HAP-1 (cell line): ENCODE measurements around the gene SLC38A6.

Experiments used
- DNase-seq, 2 experiments: peaks; one replicate each; pipeline ENCODE4 v3.0.0-alpha.2; 2016 to 2020; ENCODE audit warnings: low spot score in 2 of 2
- H3K27me3 ChIP-seq: fragments of 250-450 bp; sonication (Bioruptor Pico); 2 replicates; pipeline ENCODE4 v1.5.1; 2020; ENCODE audit warnings: low read depth, mild to moderate bottlenecking, moderate library complexity
- H3K36me3 ChIP-seq: fragments of 250-450 bp; sonication (Bioruptor Pico); replicated peaks from 2 replicates; pipeline ENCODE4 v1.5.1; 2020; ENCODE audit warnings: mild to moderate bottlenecking
- H3K4me1 ChIP-seq: fragments of 250-450 bp; sonication (Bioruptor Pico); 2 replicates; pipeline ENCODE4 v1.5.1; 2020; ENCODE audit warnings: mild to moderate bottlenecking
- H3K4me3 ChIP-seq: fragments of 250-450 bp; sonication (Bioruptor Pico); 2 replicates; pipeline ENCODE4 v1.5.1; 2020; ENCODE audit warnings: mild to moderate bottlenecking, moderate library complexity
- H3K9me3 ChIP-seq: fragments of 250-450 bp; sonication (Bioruptor Pico); 2 replicates; pipeline ENCODE4 v1.5.1; 2020; ENCODE audit warnings: mild to moderate bottlenecking, moderate library complexity
- in situ Hi-C: fragments of 300-500 bp; cut with MboI; formaldehyde crosslinking; loops from 3 replicates; pipeline ENCODE4 v1.14.3; 2020; ENCODE audit warnings: low sequenced_read_pairs, inconsistent platforms, mixed read lengths

Gene SLC38A6

DNA sequence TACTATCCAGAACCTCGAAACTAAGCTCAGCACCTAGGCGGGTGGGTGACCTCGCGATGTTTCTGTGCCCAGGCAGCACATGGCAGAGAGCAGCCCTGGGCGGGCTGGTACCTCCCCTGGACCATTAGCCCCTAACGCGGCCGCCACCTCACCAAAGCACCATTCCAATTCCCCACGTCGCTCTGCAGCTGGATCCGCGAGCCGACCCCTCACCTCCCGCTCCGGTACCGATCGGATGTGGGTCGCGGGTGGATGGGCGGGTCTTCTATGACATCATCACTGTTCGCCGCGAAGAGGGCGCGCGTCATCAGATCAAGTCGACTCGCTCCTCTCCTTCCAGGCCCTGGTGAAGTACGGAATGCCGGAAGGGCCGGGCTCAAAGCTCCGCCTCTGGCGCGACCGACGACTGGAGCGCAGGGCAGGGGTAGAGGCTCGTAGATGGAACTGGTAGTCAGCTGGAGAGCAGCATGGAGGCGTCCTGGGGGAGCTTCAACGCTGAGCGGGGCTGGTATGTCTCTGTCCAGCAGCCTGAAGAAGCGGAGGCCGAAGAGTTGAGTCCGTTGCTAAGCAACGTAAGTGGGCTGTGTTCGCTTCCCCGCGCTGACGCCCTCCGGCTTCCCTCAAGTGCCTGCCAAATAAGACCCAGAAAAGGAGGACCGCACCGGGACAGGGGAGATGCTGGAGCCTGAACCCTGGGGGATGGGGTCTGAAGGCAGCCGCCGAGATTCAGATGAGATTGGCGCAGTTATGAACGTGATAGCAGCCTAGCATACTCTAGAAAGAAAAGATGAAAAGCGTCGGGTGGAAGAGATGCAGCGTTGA, at the start of gene SLC38A6, which contains the start of gene TRMT5:
Gene SLC38A6 (plus strand): TSS at position 435 of the 822 bp plus-strand sequence. CDS start 33 bp downstream, at position 468.
Gene TRMT5 (minus strand): TSS at position 269 of the 822 bp plus-strand sequence. CDS start 106 bp downstream, at position 163.
- peak; percentile 88 to 94 for DNase-seq
- Histone ChIP-seq H3K4me3 (peak within 1 kb of the TSS; percentile 74), H3K27me3 (no peaks in the 10 kb centered on the region), H3K36me3 (peaks cover 18% of the 10 kb centered on the region), H3K9me3 (no peaks in the 10 kb centered on the region), H3K4me1 (peaks cover 24% of the 10 kb centered on the region)
- in situ Hi-C loops, result loop anchor here (25.0 kb wide), 1 partner anchor 344 kb away; the partner anchor contains the start of gene SIX1

- in situ Hi-C loops, result no loop called here
Observed at GRCh38 chr14:60933920-60934655, 47.0 kb upstream of the SLC38A6 start.

GRCh38 chr14:60935319-60935718, 45.7 kb upstream of the SLC38A6 start:
- in situ Hi-C loops, result no loop called here
- peaks cover 7% of the 10 kb centered on the region; the same call in 1 of the 2 replicates for H3K4me1 ChIP-seq
- H3K9me3 ChIP-seq, result no peaks in the 10 kb centered on the region
- H3K36me3 ChIP-seq, result no peaks in the 10 kb centered on the region
- no peak for DNase-seq
- no peak overlapping the region for H3K4me3 ChIP-seq
- H3K27me3 ChIP-seq, result no peaks in the 10 kb centered on the region

More at GRCh38 chr14:60933920-60934655, 47.0 kb upstream of the SLC38A6 start:
- H3K4me1 ChIP-seq, result peaks cover 7% of the 10 kb centered on the region; the same call in 1 of the 2 replicates
- peak in 1 of 2 experiments; percentile 26 for DNase-seq
- H3K4me3 ChIP-seq, result no peak overlapping the region
- no peaks in the 10 kb centered on the region for H3K27me3 ChIP-seq
- no peaks in the 10 kb centered on the region for H3K9me3 ChIP-seq
- no peaks in the 10 kb centered on the region for H3K36me3 ChIP-seq

- in situ Hi-C loops, result no loop called here
- DNase-seq, result no peak
- Histone ChIP-seq H3K4me3 (no peak overlapping the region), H3K4me1 (peaks cover 15% of the 10 kb centered on the region), H3K9me3 (no peaks in the 10 kb centered on the region), H3K36me3 (no peaks in the 10 kb centered on the region), H3K27me3 (no peaks in the 10 kb centered on the region)
Observed at GRCh38 chr14:60943637-60944032, 37.4 kb upstream of the SLC38A6 start.

DNA sequence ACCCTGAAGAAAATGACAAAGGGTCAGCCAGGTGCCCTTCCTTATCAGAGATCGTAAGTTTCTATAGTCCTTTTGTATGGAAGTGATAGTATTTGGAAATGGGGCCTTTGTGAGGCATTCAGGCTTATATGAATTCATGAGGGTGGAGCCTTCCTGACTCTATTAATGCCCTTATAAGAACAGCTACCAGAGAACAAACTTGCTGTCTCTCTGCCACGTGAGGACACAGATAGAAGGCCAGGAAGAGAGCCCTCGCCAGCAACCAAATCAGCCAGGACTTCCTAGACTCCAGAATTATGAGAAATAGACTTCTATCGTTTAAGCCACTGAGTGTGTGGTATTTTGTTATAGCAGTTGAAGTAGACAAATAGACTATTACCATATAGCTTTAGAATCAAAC, 36.8 kb upstream of the SLC38A6 start:
- DNase-seq, result peak in 1 of 2 experiments; percentile 42
- peaks cover 15% of the 10 kb centered on the region for H3K4me1 ChIP-seq
- no peaks in the 10 kb centered on the region for H3K36me3 ChIP-seq
- in situ Hi-C loops, result no loop called here
- H3K4me3 ChIP-seq, result no peak overlapping the region
- no peaks in the 10 kb centered on the region for H3K27me3 ChIP-seq
- no peaks in the 10 kb centered on the region for H3K9me3 ChIP-seq

DNA sequence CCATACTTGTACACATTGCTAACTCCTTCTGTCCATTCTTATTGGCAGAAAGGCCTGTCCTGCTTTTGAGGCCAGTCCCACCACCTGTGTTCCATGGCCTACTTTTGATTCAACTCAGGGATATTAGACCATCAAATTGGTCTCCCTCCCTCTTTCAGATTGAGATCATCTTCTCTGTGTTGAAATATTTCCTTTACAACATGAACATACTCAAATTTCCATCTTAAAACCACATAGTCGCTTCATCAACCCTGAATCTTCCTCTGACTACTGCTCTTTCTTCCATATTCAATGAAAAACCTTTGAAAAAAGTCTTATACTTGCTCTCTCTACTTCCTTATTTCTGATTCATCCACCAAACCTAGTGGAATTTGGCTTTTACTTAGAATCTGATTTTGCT, 35.1 kb upstream of the SLC38A6 start:
- no peak for DNase-seq
- no peak overlapping the region for H3K4me3 ChIP-seq

GRCh38 chr14:60946773-60947172, 34.3 kb upstream of the SLC38A6 start:
- in situ Hi-C loops, result no loop called here

More for the DNA sequence above, 35.1 kb upstream of the SLC38A6 start:
- Histone ChIP-seq H3K27me3 (no peaks in the 10 kb centered on the region), H3K36me3 (no peaks in the 10 kb centered on the region), H3K9me3 (no peaks in the 10 kb centered on the region), H3K4me1 (peaks cover 15% of the 10 kb centered on the region)
- in situ Hi-C loops, result no loop called here

DNA sequence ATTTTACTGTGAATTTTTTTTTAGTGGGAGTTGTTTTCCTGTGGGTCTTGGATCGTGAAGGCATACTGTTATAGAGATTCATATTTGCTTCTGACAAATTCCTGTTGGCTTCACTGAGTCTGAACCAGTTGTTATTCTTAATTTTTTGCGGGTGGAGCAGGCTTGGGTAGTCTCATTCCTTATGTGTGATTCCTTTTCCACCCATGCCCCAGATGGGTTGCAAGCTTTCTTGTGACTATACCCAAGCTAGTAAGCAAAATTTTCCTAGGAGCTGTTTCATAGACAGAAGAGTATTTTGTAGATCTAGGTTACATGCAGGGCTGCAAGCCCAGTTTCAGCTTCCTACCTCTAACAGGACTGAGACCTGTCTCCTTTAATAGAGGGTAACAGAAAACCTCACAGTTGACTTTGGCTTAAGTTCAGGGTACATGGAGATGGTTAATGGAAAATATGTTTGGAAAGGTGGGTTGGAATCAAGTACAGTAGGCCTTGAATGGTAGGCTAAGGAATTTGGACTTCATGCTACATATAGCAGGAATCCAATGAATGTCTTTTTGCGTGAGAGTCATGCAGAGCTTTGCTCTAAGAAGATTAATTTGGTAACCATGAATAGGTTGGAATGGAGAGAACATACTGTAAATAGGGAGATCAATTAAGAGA, 29.1 kb upstream of the SLC38A6 start:
- in situ Hi-C loops, result no loop called here

More at GRCh38 chr14:60946773-60947172, 34.3 kb upstream of the SLC38A6 start:
- Histone ChIP-seq H3K4me1 (peaks cover 15% of the 10 kb centered on the region), H3K9me3 (no peaks in the 10 kb centered on the region), H3K27me3 (no peaks in the 10 kb centered on the region), H3K36me3 (no peaks in the 10 kb centered on the region), H3K4me3 (no peak overlapping the region)
- DNase-seq, result no peak

DNA sequence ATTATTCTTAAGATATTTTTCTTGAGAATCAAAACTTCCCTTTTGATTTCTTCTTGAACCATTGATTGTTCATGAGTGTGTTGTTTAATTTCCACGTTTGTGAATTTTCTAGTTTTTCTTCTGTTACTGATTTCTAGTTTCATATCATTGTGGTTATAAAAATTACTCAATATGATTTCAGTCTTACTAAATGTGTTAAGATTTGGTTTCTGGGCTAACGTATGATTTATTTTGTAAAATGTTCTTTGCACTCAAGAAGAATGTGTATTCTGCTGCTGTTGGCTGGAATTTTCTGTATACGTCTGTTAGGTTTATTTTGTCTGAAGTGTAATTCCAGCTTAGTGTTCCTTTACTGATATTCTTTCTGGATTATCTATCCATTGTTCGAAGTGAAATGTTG, 24.8 kb upstream of the SLC38A6 start:
- H3K4me1 ChIP-seq, result no peaks in the 10 kb centered on the region; the same call in 1 of the 2 replicates
- H3K9me3 ChIP-seq, result peaks cover 3% of the 10 kb centered on the region
- H3K27me3 ChIP-seq, result no peaks in the 10 kb centered on the region
- no peak for DNase-seq
- in situ Hi-C loops, result no loop called here
- H3K4me3 ChIP-seq, result no peak overlapping the region
- no peaks in the 10 kb centered on the region for H3K36me3 ChIP-seq

More for the DNA sequence above, 29.1 kb upstream of the SLC38A6 start:
- H3K36me3 ChIP-seq, result no peaks in the 10 kb centered on the region
- H3K9me3 ChIP-seq, result no peaks in the 10 kb centered on the region; the same call in 1 of the 2 replicates
- H3K4me3 ChIP-seq, result no peak overlapping the region
- no peaks in the 10 kb centered on the region for H3K27me3 ChIP-seq
- DNase-seq, result no peak
- H3K4me1 ChIP-seq, result no peaks in the 10 kb centered on the region; the same call in 1 of the 2 replicates

DNA sequence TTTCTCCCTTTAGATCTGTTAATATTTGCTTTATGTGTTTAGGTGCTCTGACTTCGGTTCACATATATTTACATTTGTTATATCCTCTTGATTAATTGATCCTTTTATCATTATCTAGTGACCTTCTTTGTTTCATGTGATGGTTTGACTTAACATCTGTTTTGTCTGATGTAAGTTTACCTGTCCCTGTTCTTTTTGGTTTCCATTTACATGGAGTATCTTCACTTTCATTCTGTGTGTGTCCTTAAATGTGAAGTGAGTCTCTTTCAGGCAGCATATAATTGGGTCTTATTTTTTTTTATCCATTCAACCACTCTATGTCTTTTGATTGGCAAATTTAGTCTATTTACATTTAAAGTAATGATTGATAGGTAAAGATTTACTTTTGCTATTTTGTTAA, 24.4 kb upstream of the SLC38A6 start:
- peaks cover 3% of the 10 kb centered on the region for H3K9me3 ChIP-seq
- in situ Hi-C loops, result no loop called here
- no peak for DNase-seq

DNA sequence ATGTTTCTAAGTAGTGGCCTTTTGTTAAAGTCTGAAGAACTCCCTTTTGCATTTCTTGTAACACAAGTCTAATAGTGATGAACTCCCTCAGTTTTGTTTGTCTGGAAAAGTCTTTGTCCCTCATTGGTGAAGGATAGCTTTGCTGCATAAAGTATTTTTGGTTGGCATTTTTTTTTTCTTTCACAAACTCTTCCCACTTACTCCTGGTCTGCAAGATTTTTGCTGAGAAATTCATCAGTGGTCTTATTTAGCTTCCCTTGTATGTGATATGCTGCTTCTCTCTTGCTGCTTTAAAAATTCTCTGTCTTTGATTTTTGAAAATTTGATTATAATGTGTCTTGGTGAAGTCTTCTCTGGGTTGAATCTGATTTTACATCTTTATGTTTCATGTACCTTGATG, 22.9 kb upstream of the SLC38A6 start:
- no peak for DNase-seq
- Histone ChIP-seq H3K4me1 (no peaks in the 10 kb centered on the region; the same call in 1 of the 2 replicates), H3K36me3 (no peaks in the 10 kb centered on the region), H3K9me3 (peaks cover 3% of the 10 kb centered on the region), H3K4me3 (no peak overlapping the region), H3K27me3 (no peaks in the 10 kb centered on the region)
- in situ Hi-C loops, result no loop called here

More for the DNA sequence above, 24.4 kb upstream of the SLC38A6 start:
- Histone ChIP-seq H3K4me1 (no peaks in the 10 kb centered on the region; the same call in 1 of the 2 replicates), H3K27me3 (no peaks in the 10 kb centered on the region), H3K36me3 (no peaks in the 10 kb centered on the region), H3K4me3 (no peak overlapping the region)

GRCh38 chr14:60963761-60964160, 17.3 kb upstream of the SLC38A6 start:
- Histone ChIP-seq H3K9me3 (no peaks in the 10 kb centered on the region; the same call in 1 of the 2 replicates), H3K4me1 (no peaks in the 10 kb centered on the region), H3K36me3 (no peaks in the 10 kb centered on the region), H3K4me3 (no peak overlapping the region), H3K27me3 (no peaks in the 10 kb centered on the region)
- no peak for DNase-seq
- in situ Hi-C loops, result no loop called here

DNA sequence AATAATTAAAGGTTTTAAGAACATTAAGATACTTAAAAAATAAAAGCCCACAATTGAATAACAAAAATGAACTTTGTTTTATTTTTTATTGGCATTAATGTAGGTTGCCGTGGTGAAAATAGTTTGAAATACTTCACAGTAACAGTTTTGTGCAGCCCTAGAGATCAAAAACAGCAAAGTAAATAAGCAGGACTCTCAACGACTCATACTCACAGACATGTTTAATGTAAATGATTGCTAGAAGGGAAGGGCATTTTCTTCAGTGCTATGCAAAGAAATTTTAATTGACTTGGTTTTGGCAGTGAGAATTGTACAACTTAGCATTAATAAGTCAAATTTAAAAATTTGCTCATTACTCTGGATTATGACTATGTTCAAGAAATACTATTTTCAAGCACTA, 16.1 kb upstream of the SLC38A6 start:
- Histone ChIP-seq H3K9me3 (no peaks in the 10 kb centered on the region), H3K27me3 (no peaks in the 10 kb centered on the region), H3K4me3 (no peak overlapping the region), H3K36me3 (no peaks in the 10 kb centered on the region), H3K4me1 (no peaks in the 10 kb centered on the region)
- DNase-seq, result no peak
- in situ Hi-C loops, result no loop called here
